GM12875 (cell line): ENCODE data around the gene GPR37.

Experiments
- H3K4me3 ChIP-seq: one replicate; pipeline ENCODE4 v1.5.1; 2011; ENCODE audit warnings: low read depth, low read length, control low read depth
- CTCF ChIP-seq: IDR thresholded peaks from 2 replicates; pipeline ENCODE4 v1.5.1; 2011; ENCODE audit warnings: low read depth, mild to moderate bottlenecking, control low read depth, inconsistent platforms, low read length, moderate library complexity, borderline replicate concordance; ENCODE audit not compliant: insufficient read depth

The GPR37 gene

GRCh38 chr7:124718032-124718766 lies 47.4 kb downstream of the GPR37 start:
- H3K4me3 ChIP-seq, result no peak overlapping the region
- TF ChIP-seq CTCF, result no peak

- no peak overlapping the region for H3K4me3 ChIP-seq
- no peak for TF ChIP-seq CTCF
Observed at GRCh38 chr7:124716894-124717293, 48.7 kb downstream of the GPR37 start.

- no peak overlapping the region for H3K4me3 ChIP-seq
- no peak for TF ChIP-seq CTCF
Observed at GRCh38 chr7:124713086-124713485, 52.5 kb downstream of the GPR37 start.

- no peak for TF ChIP-seq CTCF
- no peak overlapping the region for H3K4me3 ChIP-seq
Observed at GRCh38 chr7:124712017-124712416, 53.6 kb downstream of the GPR37 start.

- H3K4me3 ChIP-seq, result no peak overlapping the region
Observed at GRCh38 chr7:124702385-124702784, 63.2 kb downstream of the GPR37 start.

GRCh38 chr7:124701955-124702354 lies 63.6 kb downstream of the GPR37 start:
- H3K4me3 ChIP-seq, result no peak overlapping the region

More at GRCh38 chr7:124702385-124702784, 63.2 kb downstream of the GPR37 start:
- TF ChIP-seq CTCF, result no peak

More at GRCh38 chr7:124701955-124702354, 63.6 kb downstream of the GPR37 start:
- TF ChIP-seq CTCF, result no peak
